ENCODE data around the gene C1R. TPM values are rescaled to one million over a fixed set of nuclear protein-coding genes. Genes with fewer than 3 reads are reported as not detected.
"Not testable (repeated sequence)": the region's sequence is repeated elsewhere in the genome, so short reads cannot be mapped to it uniquely, and the experiment has no call there.

The C1R gene
- total RNA-seq, 1 donor from 2014 or later = 0.77 TPM

DNA sequence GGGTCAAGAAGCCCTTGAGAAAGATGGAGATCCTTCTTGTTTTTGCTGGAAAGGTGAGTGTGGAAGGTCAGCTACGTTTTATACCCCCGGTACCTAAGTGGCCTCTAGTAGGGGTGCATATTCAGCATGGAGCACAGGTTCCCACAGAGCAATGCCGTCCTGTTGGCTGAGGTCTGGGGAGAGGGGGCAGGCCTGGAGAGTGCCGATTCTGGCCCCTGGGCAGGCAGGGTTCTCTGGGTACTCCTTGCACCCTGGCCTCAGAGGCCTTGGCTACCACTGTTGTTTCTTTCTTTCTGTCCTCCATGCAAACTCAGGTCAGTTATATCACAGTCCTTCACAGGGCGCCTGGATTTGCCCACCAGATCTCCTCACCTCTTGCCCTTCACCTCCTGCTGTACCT is 27.9 kb upstream of the C1R start:
- no peak for DNase-seq (ENCODE audit: low read depth in 2 of 2)

DNA sequence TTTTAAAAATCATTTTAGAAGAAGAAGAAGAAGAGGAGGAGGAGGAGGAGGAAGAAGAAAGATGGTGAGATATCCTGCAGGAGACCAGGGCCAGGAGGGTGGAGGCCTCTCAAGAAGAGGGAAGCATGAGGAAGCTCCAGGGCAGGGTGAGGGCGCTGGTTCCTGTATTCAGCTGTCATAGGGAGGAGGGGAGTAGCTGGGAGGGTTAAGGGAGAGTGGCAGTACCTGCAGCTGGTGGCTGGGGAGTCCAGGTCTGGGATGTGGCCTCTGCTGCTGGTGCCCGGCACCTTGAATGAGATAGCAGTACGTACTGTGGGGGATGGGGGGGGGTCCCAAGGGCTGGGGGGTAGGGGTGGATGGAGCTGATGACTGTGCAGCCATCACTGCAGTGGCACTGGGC is 26.6 kb upstream of the C1R start:
- DNase-seq (ENCODE audit: low read depth in 2 of 2) = no peak

DNA sequence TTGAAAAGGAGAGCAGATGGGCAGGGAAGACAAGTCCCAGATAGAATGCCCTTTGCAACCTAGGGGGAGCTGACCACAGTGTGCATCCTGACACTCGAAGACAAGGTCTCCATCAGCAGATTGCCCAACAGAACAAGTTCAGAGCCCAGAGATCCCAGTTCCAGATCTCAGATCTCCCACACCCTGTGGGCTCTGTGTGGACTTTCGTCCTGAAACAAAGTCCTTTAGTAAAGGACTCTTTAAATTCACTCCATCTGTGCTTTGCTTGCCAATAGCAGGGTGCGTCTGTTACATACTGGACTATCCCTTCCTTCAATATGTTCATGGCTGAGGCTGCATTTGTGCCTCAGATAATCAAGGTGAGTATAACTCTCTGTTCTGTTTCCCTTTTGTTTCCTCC is 25.4 kb upstream of the C1R start:
- no peak for DNase-seq (ENCODE audit: low read depth in 2 of 2)

- DNase-seq (ENCODE audit: low read depth in 2 of 2) = no peak
Observed at GRCh38 chr12:7116916-7117315, 24.7 kb upstream of the C1R start.

- no peak for DNase-seq (ENCODE audit: low read depth in 2 of 2)
Observed at GRCh38 chr12:7116196-7116595, 24.0 kb upstream of the C1R start.

DNA sequence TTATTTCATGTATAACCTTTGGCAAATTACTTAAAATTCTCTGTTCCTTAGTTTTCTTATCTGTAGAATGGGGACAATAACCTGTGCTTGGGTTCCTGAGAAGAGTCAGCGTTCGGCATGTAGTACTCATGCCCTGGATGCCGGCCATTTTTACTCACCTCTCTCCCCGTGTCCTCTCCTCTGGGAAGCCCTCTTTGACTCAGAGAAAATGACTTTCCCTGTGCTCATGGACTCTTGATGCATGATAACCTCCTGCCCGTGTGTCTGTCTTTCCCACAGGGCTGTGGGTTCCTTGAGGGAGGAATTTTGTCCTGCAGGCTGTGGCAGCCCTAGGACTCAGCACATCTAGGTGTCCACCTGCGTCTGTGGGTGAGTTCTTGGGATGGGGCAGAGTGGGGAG is 22.6 kb upstream of the C1R start:
- no peak for DNase-seq (ENCODE audit: low read depth in 2 of 2)

DNA sequence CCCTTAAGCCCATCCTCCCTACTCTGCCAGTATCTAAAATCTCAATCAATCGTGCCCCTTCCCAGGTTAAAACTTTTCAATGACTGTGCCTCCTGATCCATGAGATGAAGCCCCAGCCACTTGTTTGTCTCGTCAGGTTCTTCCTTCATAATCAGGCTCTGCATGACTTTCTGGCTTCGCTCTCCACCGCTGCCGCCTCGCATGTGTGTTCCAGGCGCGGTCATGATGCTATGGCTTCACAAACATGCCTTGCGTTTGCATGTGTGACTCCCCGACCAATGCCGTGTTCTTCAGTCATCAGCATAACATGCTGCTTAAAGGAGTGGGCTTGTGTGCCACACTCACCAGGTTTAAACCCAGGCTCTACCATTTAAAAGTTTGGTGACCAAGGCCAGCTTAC is 21.8 kb upstream of the C1R start:
- no peak for DNase-seq (ENCODE audit: low read depth in 2 of 2)

- peak in 1 of 2 donors; percentile 27 for DNase-seq (ENCODE audit: low read depth in 2 of 2)
Observed at GRCh38 chr12:7113389-7113871, 21.2 kb upstream of the C1R start.

- no peak for DNase-seq (ENCODE audit: low read depth in 2 of 2)
Observed at GRCh38 chr12:7112041-7112440, 19.8 kb upstream of the C1R start.

GRCh38 chr12:7110661-7111060 is 18.4 kb upstream of the C1R start:
- DNase-seq (ENCODE audit: low read depth in 2 of 2) = no peak

- DNase-seq (ENCODE audit: low read depth in 2 of 2) = no peak
Observed at GRCh38 chr12:7109572-7109920, 17.3 kb upstream of the C1R start.

DNA sequence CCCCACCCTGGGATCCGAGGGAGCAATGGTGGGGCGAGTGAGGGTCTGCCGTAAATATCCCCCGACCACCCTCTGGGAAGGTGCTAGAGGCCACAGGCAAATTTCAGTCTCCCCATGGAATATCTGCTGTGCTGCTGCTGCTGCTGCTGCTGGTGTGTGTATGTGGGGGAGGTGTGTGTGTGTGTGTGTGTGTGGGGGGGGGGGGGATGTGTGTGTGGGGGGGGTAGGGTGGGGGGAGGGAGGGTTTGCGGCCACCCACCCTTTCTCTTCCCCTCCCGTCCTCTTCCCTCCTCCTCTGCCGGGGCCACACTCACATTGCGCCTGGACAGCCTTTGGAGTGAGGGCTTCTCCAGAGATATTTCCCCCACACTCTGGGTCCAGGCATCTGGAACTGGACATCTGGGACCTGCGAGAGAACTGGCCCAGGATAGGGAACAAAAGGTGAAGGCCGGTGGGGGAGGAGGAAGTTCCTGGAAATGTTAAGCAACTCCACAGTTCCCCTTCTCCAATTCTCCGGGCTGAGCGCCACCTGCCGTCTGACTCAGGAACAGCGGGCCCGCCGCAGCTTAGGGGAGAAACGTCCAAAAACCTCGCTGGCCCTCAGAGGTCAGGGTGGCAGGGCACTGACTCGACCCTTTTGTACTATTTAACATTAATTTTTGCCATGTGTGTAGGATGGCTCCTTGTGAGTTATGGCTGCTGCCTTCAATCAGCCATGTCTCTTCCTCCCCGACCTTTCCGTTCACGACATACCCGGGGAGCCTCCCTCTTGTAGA is 16.7 kb upstream of the C1R start, which contains the start of gene C1RL:
TSS of gene C1RL (minus strand) at position 419 of the 776 bp plus-strand sequence. CDS start at position 385, 34 bp downstream.
- DNase-seq (ENCODE audit: low read depth in 2 of 2) = peak; percentile 41 to 60

GRCh38 chr12:7108003-7108795 is 16.0 kb upstream of the C1R start:
- peak in 1 of 2 donors; percentile 27 for DNase-seq (ENCODE audit: low read depth in 2 of 2)

DNA sequence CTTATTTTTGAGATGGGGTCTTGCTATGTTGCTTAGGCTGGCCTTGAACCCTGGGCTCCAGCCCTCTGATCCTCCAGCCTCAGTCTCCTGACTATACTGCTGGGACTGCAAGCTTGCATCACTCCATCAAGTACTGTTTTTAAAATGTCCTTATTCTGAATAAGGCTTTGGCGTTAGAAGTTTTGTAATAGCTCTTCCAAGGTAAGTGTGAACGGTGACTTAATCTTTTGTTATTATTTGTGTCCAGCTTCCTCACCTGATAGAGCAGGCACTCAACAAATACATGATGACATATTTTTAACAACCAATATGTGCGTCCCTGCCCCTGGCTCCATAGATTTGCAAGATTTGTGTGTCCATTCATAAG is 15.4 kb upstream of the C1R start:
- DNase-seq (ENCODE audit: low read depth in 2 of 2) = no peak

GRCh38 chr12:7107181-7107580 is 14.9 kb upstream of the C1R start:
- not testable (repeated sequence) for DNase-seq (ENCODE audit: low read depth in 2 of 2)

GRCh38 chr12:7106082-7106481 is 13.8 kb upstream of the C1R start:
- no peak for DNase-seq (ENCODE audit: low read depth in 2 of 2)

GRCh38 chr12:7103837-7104584 is 11.8 kb upstream of the C1R start:
- DNase-seq (ENCODE audit: low read depth in 2 of 2) = no peak

GRCh38 chr12:7102582-7102981 is 10.3 kb upstream of the C1R start:
- DNase-seq (ENCODE audit: low read depth in 2 of 2) = no peak

DNA sequence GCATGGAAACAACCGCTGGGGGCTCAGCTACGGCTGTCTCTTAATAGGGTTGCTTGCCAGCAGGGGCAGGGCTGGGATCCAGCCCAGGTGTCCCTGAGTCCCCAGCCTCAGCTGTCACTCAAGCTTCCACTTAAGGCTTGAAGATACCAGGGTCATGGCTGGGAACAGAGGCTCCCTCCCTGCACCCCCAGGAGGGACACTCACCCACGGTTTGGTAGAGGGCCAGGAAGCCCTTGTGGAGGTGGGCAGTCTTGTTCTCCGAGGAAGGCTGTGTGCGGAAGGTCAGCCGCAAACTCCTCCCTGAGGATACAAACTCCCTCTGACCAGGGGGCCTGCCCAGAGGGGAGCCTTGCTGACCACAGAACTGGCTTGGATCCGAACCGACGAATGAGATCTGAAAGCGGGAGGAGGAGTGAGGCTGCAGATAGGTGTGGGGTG is 9.5 kb upstream of the C1R start:
- DNase-seq (ENCODE audit: low read depth in 2 of 2) = no peak

- DNase-seq (ENCODE audit: low read depth in 2 of 2) = no peak
Observed at GRCh38 chr12:7101047-7101693, 8.9 kb upstream of the C1R start.

DNA sequence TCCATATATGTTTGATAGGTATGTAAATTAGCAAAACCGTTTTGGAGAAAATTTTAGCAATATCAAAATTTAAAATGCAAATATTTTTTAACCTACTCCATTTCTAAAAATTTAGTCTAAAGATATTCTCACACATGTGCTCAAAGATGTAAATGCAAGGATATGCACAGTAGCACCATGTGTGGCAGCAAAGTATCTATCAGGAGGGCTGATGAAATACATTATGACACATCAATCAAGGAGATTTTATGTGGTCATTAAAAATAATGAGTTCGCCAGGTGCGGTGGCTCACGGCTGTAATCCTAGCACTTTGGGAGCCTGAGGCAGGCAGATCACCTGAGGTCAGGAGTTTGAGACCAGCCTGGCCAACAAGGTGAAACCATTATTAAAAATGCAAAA is 8.0 kb upstream of the C1R start:
- no peak for DNase-seq (ENCODE audit: low read depth in 2 of 2)

Data from dermis microvascular lymphatic vessel endothelial cell (primary cell).